ENCODE measurements around the gene CYP8B1.

CYP8B1 gene

GRCh38 chr3:42823351-42823750 is 52.3 kb downstream of the CYP8B1 start:
- H3K36me3 ChIP-seq (ENCODE audit: insufficient read depth), result no peaks in the 10 kb centered on the region
- H3K27me3 ChIP-seq (ENCODE audit: insufficient read depth, low read depth), result no peaks in the 10 kb centered on the region
- no peak overlapping the region for H3K4me2 ChIP-seq
- H3K27ac ChIP-seq, result no peak overlapping the region
- H4K20me1 ChIP-seq (ENCODE audit: insufficient read depth), result no peaks in the 10 kb centered on the region
- H3K4me3 ChIP-seq (IDR thresholded peaks at IDR 0.05; ENCODE audit: insufficient read depth, low read depth, low read length), result no peak overlapping the region
- no peak overlapping the region for H3K9ac ChIP-seq
- no peaks in the 10 kb centered on the region for H3K79me2 ChIP-seq (ENCODE audit: insufficient read depth, low read depth)
- H3K4me1 ChIP-seq (ENCODE audit: low read depth, poor library complexity, severe bottlenecking), result peaks cover 3% of the 10 kb centered on the region
- H2AFZ ChIP-seq (ENCODE audit: low read depth), result no peak overlapping the region
- TF ChIP-seq CTCF (conservative IDR thresholded peaks at IDR 0.05; ENCODE audit: low read depth, low read length), result no peak

- Histone ChIP-seq H3K4me3 (IDR thresholded peaks at IDR 0.05; ENCODE audit: insufficient read depth, low read depth, low read length) (no peak overlapping the region), H2AFZ (ENCODE audit: low read depth) (no peak overlapping the region), H3K4me1 (ENCODE audit: low read depth, poor library complexity, severe bottlenecking) (peaks cover 3% of the 10 kb centered on the region), H3K9ac (no peak overlapping the region), H4K20me1 (ENCODE audit: insufficient read depth) (no peaks in the 10 kb centered on the region), H3K4me2 (no peak overlapping the region), H3K36me3 (ENCODE audit: insufficient read depth) (no peaks in the 10 kb centered on the region), H3K79me2 (ENCODE audit: insufficient read depth, low read depth) (no peaks in the 10 kb centered on the region), H3K27me3 (ENCODE audit: insufficient read depth, low read depth) (no peaks in the 10 kb centered on the region), H3K27ac (no peak overlapping the region)
- TF ChIP-seq CTCF (conservative IDR thresholded peaks at IDR 0.05; ENCODE audit: low read depth, low read length), result no peak
Measured at GRCh38 chr3:42822828-42823227, 52.9 kb downstream of the CYP8B1 start.
